Stimulated activated CD8-positive, alpha-beta memory T cell treated with anti-CD3 and anti-CD28 coated beads, Interleukin-2, amount 100 ng/mL, for 1 hour (primary cell): ENCODE results near the gene HAGH.

ENCODE experiments used
- DNase-seq, 2 donors: peaks; one replicate each; pipeline ENCODE4 v3.0.0-alpha.2; 2020; ENCODE audit warnings: low read depth in 2 of 2

The HAGH gene

DNA sequence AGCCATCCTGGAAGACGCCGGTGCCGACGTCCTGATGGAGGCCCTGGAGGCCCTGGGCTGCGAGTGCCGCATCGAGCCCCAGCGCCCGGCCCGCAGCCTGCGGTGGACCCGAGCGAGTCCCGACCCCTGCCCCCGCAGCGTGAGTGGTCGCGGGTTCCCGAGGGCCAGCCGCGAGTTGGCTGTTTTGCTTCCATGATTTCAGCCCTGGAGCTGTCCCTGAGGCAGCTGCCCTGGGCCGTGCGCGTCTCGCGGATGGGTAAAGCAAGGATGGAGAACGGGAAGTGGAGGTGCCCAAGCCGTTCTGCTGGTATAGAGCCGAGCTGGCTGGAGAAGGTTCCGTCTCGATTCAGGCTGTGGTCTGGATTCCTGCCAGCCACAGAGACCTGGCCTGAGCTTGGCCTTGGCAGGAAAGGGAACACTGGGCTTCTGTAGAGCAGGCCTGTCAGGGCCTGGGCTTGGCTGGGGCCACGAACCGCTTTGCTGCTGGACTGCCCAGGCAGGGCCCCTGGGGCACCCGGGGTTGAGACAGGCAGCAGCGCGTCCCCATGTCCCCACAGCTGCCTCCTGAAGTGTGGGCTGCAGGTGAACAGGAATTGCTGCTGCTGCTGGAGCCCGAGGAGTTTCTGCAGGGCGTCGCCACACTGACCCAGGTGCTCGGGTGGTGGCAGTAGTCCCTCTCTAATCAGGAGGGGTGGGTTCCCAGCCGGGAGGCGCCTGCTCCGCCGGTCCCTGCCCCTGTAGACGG, 52.8 kb downstream of the HAGH start:
- no peak for DNase-seq

DNA sequence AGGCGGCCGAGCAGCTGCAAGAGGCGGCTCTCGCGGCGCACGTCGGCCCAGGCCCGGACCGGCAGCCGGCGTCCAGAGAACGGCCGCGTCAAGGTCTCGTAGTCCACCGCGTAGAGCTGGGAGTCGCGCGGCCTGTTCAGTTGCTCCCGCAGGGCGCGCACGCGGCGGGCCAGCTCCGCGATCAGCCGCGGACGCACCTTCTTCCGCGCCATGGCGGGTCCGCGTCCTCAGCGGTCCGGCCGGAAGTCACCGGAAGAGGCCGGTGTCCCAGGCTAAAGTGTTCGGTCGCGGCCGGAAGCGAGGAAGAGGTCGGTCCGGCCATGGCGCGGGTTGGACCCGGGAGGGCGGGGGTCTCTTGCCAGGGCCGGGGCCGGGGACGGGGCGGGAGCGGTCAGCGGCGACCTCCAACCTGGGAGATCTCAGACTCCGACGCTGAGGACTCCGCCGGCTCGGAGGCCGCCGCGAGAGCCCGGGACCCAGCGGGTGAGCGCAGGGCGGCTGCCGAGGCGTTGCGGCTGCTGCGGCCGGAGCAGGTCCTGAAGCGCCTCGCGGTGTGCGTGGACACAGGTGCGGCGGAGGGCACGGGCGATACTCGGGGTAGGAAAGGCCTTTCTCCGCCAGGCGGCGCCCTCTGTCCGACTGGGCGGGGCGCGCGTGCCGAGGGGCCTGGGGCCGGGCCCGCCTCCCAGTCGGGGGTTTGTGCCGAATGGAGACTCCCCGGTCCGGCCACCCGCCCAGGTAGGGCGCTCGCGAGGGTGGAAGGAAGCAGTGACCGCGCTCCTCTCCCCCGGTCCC, 53.5 kb downstream of the HAGH start, which contains the start of gene MRPS34:
Gene MRPS34 (minus strand): TSS at position 227 of the 795 bp plus-strand sequence. CDS start 15 bp downstream, at position 212.
- DNase-seq: peak; percentile 54 to 65

DNA sequence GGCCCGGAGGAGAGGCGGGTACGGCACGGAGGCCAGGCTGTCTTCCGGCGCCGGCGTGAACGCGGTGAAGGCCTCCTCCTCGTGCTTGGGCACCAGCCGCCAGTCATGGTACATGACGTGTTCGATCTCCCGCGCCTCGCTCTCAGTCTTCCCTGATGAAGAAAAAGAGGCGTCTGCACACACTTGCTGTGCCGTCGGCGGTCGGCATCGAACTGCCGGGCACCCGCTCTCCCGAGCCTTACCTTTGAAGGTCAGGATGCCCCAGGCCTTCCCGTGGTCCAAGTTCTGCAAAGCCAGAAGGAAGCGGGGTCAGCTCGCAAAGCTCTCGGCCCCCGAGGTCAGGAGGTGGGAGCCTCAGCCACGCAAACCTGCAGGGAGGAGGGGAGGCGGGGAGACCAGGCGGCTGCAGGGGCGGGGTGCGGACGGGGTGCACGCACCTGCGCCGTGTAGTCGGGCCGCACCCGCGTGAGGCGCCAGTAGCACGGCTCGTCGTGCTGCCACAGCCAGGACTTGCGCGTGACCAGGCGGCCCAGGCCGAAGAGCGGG, 54.2 kb downstream of the HAGH start, which contains the start of gene EME2:
Gene EME2 (plus strand): TSS at position 449 of the 546 bp plus-strand sequence. CDS start 418 bp downstream, outside the sequence.
- no peak for DNase-seq

DNA sequence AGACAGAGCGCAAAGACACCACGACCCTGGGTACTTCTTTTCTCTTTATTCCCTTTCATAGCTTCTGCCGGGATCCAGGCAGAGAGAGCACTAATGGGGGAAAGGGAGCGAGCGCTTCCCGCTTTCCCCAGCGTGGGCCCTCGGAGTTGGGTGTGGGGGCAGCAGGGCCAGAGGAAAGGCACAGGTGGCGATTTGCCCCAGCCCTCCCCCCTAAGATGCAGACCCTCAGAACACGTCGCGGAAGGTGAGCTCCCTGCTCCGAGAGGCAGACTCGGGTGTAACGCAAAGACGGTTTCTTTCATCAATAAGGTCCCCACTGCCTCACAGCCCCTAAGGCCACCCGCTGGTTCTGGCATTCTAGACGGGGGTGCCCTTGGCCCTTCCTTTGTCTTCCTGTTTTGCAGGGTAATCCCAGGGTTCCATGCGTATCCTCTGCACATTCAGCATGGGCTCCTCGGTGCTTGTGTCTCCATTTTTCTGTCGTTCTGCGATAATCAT, 54.7 kb downstream of the HAGH start:
- DNase-seq: no peak

DNA sequence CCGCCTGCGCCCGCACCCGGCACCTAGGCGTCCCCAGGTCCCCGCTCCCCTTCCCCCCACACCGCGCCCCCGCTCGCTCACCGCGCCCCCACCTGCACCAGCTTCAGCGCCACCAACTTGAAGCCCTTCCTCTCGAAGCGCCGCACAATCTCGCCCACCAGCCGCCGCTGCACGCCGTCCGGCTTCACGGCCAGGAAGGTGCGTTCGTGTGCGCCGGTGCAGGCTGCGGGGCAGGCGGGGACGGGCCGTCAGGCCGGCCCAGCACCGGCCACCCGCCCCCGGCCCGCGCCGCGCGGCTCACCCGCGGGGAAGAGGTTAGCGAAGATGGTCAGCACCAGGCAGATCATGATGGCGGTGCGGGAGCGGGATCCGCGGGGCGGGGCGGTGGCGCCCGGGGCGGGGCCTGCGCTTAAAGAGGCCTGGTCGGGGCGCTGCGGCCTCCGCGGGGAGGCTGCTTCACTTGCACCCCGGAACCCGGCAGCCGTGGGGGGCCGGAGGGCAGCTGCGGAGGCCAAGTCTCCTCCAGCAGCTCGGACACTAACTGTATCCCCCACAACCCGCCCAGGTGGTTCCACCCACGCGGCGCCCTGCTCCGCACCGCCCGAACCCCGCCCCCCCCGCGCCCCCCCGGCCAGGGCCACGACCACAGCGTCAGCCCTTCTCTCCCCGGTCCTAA, 55.3 kb downstream of the HAGH start, which contains the start of gene NME3:
Gene NME3 (minus strand): TSS at position 356 of the 676 bp plus-strand sequence. CDS start 9 bp downstream, at position 347.
- peak; percentile 50 to 62 for DNase-seq

DNA sequence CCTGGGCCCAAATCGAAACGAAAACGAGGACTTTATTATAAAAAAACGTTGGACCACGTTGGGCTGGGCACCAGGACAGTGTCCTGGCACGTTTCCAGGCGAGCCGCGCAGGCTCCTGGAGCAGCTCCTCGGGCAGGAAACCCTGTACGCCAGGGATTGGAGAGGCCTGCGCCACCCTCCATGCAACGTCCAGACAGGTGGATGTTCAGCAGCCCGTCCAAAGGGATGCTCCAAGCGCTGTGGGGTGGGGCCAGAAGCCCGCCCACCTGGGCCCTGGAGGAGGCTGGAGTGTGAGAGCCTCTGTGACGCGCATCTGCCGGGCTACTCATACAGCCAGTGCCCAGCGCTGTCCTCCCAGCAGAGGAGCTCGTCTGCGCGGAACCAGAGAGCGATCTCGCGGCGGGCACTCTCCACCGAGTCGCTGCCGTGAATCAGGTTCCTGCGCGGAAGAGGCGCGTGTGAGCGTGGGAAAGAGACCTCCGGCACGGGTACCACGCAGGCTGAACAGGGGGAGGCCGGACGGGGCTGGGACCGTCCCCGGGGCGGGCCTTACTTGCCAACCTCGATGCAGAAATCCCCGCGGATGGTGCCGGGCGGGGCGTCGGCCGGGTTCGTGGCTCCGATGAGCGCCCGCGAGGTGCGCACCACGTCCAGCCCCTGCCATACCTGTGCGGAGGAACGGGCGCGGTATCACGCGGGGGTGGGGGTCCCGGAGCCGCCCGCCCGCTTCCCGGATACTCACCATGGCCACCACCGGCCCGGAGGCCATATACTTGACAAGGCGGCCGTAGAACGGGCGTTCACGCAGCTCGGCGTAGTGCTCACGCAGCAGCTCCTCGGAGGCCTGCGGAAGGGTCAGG, 56.1 kb downstream of the HAGH start:
- DNase-seq: no peak

DNA sequence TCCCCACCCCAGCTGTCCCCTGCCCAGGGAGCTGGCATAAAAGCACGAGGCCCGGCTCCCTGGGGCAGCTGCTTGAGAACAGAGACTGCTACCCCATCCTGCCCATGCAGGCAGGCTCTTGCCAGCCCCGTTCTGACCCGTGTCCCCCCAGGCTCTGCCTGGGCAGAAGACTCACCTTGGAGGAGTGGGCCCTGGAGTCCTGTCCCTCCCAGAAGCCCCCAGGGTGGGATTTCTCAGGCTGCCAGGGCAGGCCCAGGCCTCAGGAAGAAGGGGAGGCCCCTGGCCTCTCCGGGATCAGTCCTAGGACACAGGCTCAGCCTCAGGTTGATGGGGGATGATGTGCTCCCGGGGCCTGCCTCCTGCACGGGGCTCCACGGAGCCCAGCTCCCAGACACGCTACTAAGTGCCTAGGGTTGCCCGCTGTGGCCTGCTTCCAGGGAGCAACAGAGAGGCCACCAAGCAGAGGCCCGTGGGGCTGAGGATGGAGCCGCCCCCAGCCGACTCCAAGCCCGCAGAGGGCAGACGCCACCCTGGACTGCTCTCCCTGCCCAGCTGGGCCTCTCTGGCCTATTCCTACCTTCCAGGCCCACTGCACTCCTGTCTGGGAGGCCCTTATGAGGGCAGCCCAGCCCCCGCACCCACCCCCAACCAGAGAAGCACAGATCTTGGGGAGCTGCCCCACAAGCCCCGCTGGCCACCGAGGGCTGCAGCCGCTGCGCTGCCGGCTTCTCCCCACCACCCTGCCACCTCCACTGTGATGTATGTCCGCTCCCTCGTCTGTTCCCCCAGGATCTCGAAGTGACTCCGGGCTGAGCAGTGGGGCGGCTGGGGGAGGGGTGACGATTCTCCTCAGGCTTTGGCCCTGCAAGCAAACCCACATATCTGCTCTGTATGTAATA, 57.0 kb downstream of the HAGH start:
- no peak for DNase-seq

DNA sequence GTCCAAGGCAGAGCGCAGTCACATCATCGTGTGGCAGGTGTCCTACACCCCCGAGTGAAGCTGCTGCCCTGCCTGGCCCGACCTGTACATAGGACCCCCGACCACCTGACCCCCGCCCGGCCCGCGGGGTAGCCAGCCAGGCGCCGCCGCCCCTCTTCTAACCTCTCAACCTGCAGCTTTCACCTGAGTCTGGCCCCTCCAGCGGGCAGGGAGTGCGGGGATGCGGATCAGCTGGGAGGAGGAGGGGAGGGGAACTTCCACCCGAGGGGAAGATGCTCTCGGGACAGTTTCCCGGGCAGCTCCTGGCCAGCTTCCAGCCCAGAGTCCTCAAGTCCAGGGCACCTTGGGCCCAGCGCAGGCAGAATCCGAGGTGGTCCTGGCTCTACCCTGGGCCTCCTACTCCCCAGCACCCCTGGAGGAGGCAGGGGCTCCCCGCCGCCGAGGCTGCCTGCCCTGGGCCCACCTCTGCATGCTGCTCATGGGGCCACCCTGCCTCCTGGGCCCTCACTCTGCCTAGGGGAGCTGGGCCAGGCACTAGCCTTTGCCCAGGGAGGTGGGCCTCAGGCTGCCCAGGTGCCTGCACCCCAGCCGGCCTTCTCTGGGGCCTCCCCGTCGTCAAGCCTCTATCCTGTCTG, 57.7 kb downstream of the HAGH start:
- DNase-seq: no peak

DNA sequence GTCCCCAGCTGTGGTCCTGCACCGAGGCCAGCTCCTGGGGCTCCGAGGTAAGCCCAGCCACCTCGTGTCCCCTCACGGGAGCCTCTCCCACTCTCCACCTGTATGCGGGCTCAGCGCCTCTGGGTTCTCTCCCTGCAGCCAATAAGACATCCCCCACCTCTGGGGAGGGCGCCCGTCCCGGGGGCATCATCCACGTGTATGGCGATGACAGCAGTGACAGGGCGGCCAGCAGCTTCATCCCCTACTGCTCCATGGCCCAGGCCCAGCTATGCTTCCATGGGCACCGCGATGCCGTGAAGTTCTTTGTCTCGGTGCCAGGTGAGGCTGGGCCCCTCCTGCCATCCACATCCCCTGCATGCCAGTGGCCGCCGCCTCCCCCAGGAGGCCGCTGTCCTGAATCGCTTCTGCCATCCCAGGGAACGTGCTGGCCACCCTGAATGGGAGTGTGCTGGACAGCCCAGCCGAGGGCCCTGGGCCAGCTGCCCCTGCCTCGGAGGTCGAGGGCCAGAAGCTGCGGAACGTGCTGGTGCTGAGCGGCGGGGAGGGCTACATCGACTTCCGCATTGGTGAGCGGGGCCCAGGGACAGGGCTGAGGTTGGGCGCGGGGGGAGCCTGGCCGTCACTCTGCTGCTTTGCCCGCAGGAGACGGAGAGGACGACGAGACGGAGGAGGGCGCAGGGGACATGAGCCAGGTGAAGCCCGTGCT, 58.4 kb downstream of the HAGH start:
- no peak for DNase-seq

DNA sequence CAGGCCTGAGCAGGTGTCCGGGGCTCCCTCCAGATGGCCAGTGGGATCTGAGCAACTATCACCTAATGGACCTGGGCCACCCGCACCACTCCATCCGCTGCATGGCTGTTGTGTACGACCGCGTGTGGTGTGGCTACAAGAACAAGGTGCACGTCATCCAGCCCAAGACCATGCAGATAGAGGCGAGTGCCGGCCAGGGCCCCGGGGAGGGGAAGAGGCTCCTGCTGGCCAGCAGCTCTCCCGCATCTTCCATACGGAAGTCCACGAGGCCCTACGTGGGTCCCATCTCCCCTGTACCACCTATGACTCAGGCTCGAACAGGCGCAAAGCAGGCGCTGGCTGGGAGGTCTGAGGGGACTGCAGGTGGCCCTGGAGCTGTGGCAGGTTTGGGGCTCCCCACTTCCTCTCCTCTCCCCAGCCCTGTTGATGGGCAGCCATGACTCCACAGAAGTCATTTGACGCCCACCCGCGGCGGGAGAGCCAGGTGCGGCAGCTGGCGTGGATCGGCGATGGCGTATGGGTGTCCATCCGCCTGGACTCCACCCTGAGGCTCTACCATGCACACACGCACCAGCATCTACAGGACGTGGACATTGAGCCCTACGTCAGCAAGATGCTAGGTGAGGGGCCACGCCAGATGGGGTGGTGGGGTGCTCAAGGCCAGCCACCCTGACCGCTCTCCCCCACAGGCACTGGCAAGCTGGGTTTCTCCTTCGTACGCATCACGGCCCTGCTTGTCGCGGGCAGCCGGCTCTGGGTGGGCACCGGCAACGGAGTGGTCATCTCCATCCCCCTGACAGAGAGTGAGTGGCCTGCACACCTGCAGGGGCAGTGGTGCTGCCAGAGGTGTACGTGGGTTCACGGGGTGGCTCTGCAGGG, 59.3 kb downstream of the HAGH start:
- no peak for DNase-seq

DNA sequence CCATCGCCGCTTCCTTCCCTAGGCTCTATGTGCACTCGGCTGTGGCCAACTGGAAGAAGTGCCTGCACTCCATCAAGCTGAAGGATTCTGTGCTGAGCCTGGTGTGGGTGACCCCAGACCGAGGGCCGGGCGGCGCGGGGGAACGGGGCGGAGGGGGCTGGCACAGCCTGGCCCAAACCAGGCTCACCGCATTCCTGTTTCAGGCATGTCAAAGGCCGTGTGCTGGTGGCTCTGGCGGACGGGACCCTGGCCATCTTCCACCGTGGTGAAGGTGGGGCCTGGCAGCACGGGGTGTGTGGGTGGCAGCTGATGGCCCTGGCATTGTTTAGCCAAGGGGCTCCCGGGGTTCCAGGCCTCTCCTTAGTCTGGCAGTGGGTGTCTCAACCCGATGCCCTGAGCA, 59.9 kb downstream of the HAGH start:
- DNase-seq: no peak

DNA sequence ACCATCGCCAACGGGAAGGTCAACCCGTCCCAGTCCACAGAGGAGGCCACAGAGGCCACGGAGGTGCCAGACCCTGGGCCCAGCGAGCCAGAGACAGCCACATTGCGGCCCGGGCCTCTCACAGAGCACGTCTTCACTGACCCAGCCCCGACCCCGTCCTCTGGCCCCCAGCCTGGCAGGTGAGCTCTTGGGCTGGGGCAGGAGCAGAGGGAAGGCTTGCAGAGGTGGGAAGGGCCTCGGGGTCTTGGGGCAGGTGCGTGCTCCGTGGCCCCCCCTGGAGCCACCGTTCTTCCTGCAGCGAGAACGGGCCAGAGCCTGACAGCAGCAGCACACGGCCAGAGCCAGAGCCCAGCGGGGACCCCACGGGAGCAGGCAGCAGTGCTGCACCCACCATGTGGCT, 60.4 kb downstream of the HAGH start:
- no peak for DNase-seq

DNA sequence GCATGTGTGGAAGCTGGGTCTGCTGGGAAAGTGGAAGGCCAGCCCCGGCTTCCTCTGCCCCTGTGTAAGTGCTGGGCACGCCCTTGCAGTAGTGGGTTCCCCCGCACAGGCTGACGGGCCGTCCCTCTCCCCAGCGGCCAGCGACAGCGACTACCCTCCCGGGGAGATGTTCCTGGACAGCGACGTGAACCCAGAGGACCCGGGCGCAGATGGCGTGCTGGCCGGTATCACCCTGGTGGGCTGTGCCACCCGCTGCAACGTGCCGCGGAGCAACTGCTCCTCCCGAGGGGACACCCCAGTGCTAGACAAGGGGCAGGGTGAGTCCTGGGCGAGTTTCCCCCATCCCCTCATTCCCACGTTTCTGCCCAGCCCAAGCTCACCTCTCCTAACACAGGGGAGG, 60.8 kb downstream of the HAGH start:
- DNase-seq: no peak

DNA sequence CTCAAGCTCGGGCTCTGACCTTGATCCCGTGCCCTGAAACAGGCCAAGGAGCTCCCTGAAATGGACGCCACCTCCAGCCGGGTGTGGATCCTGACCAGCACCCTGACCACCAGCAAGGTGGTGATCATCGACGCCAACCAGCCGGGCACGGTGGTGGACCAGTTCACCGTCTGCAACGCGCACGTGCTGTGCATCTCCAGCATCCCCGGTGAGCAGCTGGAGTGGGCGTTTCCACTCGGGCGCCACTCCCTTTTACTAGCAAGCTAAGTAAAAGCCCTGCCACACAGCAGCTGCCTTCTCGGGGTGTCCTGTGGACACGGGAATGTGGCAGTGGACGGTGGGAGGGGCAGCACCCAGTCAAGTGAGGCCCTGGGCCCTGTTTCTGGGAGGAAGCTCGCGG, 61.7 kb downstream of the HAGH start:
- no peak for DNase-seq

DNA sequence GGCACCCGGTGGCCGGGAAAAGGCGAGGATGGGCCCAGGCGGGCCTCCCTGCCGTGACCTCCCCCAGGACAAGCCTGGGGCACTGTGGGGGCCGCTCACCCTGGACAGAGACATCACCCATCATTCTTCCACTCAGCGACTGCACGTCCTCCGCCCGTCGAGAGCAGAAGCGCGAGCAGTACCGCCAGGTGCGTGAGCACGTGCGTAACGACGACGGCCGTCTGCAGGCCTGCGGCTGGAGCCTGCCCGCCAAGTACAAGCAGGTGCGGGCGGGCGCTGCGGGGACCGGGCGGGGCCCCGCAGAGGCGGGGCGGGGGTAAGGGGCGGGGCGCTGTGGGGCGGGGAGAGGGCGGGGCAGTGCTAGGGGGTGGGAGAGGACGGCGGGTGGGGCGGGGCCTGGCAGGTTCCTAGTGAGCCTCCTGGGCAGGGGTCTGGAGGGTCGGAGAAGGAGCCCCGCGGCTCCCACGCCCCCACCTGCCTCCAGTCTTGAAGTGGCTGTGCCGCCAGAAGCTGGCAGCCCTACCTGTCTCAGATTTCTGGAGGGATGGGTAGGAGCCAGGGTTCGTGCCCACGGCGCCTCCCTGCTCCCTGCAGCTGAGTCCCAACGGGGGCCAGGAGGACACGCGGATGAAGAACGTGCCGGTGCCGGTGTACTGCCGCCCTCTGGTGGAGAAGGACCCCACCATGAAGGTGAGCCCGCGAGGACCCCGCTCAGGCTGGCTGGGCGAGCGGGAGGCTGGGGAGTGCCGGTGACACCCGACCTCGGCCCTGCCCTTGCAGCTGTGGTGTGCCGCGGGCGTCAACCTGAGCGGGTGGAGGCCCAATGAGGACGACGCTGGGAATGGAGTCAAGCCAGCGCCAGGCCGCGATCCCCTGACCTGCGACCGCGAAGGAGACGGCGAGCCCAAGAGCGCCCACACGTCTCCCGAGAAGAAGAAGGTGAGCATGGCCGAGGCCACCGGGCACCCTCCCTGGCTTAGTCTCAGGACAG, 62.8 kb downstream of the HAGH start:
- no peak for DNase-seq

DNA sequence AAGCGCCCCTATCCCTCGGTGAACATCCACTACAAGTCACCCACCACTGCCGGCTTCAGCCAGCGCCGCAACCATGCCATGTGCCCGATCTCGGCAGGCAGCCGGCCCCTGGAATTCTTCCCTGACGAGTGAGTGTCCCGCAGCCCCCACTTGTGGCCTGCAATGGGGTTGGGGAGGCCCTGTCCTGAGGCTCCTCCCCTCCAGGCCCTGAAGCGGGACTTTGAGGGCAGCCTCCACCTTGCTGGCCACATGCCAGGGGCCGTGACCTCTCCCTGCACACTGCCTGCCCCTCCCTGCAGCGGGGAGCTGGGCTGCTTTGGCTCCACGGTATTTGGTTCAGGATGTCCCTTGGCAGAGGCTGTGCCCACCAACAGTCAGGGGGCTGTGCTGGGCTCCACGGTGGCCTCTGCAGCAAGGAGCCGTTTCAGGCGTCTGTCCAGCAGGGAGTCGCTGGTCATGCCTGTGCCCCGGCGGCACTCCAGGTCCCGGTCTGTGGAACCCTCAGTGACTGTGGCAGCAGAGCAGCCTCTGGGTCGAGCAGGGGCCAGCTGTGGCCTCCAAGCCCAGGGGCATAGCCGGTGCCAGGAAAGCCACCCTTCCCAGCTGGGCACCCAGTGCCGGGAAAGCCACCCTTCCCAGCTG, 63.6 kb downstream of the HAGH start:
- DNase-seq: no peak
